ENCODE measurements around the gene MRTFA.
A peak's percentile ranks its signal among the peaks of the same experiment; 100 is the strongest.
"Not testable (repeated sequence)": the region's sequence is repeated elsewhere in the genome, so short reads cannot be mapped to it uniquely, and the experiment has no call there.

Gene MRTFA

DNA sequence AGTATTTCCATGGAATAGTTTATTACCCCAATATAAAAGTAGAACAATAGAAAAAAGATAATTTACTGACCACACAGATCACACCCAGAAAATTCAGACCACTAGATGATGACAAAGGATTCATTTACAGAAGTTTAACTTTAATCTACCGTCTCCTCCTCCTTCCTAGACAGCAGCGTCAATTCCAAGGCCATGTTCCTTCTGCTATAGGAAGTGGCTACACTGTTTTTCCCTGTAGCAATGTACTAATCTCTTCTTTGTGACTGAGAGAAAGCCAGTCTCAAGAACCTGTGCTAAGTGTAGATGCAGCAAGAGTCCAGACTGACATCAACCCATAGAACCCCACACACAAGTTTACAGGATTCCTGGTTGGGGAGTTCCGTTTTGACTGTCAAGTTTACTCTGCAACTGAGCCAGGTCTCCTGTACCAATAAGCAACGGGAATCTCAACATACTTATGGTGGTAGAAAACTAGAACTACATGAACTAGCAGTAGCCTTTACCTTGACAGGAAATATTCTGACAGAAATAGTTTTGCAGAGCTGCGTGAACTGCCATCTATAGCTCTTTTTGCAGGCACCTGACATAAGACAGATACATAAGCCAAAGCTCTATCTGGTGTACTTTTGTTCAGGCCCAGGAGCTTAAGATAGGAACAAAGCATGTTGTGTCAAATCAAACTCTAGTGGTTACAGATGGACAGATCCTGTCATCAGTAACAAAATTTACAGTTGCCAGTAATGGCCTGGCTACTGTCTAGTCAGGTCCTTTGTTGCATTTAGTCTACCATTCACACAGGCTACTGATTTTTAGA, 42.9 kb downstream of the MRTFA start:
- no peak for DNase-seq

DNA sequence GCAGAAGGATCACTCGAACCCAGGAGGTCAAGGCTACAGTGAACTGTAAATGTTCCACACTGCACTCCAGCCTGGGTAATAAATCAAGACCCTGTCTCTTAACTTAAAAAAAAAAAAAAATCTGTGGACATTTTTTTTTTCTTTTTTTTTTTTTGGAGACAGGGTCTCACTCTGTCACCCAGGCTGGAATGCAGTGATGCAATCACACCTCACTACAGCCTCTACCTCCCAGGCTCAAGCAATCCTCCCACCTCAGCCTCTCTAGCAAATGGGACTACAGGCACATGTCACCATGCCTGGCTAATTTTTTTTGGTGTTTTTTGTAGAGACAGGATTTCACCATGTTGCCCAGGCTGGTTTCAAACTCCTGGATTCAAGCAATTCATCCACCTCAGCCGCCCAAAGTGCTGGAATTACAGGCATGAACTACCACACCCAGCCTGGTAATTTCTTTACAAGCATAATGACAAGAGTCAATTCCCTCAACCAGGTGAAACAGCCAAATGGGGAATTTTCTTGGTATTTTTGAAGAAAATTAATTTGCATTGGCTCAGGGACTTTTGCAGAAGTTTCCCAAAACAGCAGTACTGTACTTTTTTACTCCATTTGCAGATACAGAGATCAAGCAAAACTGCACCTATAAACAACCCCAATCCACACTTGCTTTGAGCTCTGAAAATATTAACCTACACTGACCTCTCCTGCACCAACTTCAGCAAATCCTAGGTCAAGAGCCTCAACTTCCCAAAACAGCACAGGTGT, 44.0 kb downstream of the MRTFA start:
- DNase-seq = no peak

DNA sequence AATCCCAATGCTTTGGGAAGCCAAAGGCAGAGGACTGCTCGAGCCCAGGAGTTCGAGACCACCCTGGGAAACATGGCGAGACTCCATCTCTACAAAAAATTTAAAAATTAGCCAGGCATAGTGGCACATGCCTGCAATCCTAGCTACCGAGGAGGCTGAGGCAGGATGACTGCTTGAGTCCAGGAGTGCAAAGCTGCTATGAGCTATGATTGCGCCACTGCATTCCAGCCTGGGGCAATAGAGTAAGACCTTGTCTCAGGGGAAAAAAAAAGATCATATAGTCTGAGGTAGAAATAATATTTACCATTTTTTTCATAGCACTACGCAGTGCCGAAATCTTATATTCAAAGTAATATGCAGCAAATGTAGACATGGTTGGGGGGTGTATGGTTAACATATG, 47.8 kb downstream of the MRTFA start:
- DNase-seq = no peak

DNA sequence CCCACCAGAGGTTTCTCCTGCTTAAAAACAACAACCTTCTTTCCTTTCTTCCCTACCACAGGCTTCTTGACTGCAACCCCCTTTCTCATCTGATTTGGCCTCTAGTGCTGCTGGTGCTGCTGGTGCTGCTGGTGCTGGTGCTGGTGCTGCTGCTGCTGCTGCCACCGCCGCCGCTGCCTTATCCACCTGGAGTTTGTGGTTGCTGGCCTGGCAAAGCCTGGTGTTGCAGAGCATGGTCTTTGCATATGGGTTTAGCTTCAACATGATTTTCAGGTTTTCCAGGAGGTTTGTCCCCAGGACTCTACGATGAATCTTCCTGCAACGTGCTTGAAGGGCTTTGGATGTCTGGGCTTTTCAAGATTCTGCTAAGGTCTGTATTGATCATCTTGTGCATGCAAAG, 49.7 kb downstream of the MRTFA start:
- no peak for DNase-seq

DNA sequence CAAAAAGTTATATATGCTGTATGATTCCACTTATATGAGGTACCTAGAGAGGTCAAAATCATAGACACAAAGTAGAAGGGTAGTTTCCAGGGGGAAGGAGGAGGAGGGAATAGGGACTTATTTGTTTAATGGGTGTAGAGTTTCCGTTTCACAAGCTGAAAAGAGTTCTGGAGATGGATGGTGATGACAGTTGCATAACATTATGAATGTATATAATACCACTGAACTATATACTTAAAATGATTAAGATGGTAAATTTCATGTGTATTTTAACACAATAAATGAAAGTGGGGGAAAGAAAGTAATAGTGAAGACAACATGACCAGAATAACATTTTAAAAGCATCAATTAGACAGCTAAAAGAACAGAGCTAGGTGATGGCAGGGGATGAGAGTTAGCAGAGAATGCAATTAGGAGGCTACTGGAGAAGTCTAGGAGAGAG, 51.2 kb downstream of the MRTFA start:
- no peak for DNase-seq

DNA sequence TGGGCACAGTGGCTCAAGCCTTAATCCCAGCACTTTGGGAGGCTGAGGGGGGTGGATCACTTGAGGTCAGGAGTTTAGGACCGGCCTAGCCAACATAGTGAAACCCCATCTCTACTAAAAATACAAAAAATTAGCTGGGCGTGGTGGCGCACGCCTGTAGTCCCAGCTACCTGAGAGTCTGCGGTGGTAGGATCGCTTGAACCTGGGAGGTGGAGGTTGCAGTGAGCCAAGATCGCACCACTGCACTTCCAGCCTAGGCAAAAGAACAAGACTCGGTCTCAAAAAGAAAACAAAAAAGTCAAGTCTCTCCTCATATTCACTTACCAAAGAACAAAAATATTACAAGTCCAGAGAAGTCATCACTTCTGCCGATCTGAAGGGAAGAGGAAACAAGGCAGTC, 51.8 kb downstream of the MRTFA start:
- not testable (repeated sequence) for DNase-seq

DNA sequence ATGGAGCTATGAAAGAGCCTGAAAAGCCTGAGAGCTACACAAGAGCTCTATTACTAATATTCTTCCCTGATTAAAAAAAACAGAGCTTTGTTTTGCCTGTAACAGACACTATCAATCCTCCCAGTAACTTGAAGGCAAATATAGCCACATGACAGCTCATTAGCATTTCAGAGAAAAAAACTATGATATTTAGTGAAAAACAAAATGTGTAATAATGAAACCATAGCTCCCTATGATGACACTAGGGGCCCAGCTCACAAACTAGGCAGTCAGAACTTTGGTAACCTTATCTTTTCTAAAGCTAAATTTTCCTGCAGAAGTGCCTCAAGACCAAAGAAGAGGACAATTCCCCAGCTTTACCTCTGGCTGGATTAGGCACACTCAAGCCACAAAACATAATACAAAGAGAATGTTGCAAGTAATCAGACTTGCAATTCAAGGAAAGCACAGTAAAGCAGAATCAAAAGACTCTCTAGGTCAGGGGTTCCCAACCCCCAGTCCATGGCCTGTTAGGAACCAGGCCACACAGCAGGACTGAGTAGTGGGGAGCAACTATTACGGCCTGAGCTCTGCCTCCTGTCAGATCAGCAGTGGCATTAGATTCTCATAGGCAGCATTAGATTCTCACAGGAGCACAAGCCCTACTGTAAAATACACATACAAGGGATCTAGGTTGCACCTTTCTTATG, 53.3 kb downstream of the MRTFA start:
- no peak for DNase-seq

DNA sequence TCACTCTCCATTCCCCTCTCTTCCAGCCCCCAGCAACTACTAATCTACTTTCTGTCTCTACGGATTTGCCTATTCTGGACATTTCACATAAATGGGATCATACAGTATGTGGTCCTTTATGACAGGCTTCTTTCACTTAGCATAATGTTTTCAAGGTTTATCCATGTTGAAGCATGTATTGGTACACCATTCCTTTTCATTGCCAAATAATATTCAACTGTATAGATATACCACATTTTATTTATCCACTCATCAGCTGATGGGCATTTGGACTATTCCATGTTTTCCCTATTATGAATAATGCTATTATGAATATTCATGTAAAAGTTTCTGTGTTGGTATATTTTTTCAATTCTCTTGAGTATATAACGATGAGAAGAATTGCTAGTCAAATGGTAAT, 54.5 kb downstream of the MRTFA start:
- no peak for DNase-seq

DNA sequence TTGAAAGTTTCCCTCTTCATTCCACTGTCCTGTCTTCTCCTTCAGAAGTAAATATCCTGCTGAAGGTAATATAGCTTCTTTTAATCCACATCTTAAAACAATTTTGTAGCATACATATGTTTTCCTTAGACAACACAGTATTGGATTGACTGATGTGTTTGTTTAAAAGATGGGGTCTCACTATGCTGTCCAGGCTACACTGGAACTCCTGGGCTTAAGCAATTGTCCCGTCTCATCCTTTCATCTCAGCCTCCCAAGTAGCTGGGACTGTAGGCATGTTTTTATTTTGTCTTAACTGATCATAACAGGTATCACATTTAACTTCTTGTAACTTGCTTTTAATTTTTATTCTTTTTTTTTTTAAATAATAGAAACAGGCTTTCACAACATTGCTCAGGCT, 55.9 kb downstream of the MRTFA start:
- DNase-seq = no peak

DNA sequence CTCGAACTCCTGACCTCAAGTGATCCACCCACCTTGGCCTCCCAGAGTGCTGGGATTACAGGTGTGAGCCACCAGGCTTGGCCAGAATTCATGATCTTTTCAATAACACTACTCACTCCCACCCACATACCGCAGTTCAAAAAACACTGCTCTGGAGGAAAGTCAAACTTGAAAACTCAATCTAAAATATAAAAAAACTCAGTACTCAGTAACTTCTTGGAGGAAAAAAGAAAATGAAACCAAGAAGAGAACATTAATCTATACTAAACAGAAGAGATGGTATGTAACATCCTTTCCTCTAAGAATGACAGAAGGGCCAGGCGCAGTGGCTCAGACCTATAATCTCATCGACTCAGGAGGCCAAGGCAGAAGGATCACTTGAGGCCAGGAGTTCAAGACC, 58.3 kb downstream of the MRTFA start:
- no peak for DNase-seq

DNA sequence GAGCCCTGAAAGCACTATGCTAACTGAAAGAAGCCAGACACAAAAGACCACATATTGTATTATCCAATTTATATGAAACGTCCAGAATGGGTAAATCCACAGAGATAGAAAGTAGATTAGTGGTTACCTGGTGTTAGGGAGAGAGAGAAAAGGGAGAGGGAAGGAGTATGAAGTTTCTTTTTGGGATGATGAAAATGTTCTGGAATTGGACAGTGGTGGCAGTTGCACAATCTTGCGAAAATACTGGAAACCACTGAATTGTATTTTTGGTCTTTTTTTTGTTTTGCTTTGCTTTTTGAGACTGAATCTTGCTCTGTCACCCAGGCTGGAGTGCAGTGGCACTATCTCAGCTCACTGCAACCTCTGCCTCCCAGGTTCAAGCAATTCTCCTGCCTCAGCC, 63.5 kb downstream of the MRTFA start:
- no peak for DNase-seq

DNA sequence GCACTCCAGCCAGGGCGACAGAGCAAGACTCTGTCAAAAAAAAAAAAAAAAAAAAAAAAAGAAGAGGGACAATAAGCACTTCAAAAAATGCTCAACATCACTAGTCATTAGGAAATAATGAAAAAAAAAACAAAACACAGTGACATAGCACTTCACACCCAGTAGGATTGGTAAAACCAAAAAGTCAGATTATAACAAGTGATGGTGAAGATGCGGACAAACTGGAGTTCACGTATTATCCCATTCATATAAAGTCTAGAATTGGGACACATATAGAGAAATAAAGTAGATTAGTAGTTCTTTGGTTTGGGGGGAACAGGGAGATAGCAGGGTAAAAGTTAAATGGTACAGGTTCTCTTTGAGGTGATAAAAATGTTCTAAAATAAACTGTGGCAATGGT, 64.6 kb downstream of the MRTFA start:
- DNase-seq = no peak

DNA sequence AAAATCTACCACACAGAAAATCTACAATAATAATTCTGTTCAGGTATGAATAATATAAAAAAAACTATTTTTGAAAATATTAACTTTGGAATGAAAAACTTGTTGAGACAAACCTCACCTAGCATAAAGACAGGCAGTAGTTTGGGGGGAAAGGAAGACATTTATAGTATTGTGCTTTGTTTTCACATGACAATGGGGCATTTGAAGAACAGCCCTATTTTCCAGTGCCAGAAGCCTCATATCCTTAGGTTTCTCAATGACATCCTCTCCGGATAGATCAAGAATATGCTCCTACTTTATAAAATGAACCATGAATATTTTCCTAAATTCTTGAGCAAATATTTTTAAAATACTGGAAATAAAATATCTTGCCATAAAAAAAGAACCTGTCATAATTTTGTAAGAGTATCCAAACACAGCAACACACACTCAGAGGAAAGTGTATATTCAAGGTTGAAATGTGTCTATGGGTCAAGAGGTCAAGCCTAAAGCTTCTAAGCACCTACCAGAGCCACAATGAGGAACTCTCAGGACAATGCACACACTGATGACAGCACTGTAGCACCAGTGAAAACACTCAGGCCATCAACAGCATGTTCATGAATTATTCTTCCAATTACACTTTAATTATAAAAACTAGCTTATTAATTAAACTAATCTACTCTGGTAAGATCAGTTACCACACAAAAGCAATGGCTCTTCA, 68.7 kb downstream of the MRTFA start:
- DNase-seq = no peak

DNA sequence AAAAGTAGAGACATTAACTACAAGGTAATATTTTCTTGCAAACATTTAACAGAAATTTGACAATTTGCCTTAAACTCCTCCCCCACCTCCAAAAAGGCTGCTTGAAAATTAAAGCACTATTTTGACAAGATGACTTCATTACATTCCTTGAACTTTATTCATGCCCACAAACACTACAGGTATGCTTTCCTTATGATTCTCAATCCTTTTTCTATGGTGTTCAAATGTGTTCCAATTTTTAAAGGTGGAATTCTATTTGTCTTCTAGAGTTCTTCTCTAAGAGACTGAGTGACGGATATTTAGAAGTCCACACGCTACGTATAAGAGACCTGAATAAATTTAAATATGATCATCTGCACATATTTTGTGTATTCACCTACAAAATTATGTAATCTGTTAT, 69.4 kb downstream of the MRTFA start:
- DNase-seq = no peak

DNA sequence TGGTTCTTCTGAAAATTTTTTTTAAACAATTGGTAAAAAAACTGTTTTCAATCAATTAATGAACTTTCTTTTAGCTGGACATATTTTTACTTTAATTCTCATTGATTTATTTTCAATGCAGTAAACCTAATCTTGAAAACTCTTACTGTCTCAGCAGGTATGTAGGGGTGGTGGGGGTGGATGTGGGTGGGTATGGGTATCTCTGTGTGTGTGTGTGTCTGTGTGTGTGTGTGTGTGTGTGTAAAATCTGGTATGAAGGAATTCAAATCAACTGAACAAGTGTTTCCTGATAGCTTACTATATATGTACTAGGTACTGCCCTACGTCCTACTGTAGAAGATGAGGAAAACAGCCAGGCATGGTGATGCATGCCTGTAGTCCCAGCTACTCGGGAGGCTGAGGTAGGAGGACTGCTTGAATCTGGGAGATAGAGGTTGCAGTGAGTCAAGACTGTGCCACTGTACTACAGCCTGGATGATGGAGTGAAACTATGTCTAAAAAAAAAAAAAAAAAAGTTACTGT, 75.5 kb downstream of the MRTFA start:
- no peak for DNase-seq

DNA sequence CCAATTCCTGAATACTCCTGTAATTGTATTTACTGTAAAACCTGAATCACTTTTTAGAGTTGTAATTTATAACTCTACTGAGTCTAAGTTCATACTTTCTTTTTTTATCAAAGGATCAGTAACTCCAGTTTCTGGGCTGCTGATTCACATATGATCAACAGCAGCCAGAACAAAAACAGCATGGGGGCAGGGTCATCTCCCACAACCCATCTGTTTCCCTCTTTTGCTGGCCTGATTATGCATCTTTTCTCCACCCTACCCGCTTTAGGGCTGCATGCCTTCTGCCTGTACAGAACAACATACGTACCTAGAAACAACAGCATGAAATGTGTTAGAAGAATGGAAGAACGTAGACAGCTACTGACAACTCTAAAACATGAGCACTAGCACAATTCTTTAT, 76.0 kb downstream of the MRTFA start:
- peak; percentile 30 for DNase-seq

DNA sequence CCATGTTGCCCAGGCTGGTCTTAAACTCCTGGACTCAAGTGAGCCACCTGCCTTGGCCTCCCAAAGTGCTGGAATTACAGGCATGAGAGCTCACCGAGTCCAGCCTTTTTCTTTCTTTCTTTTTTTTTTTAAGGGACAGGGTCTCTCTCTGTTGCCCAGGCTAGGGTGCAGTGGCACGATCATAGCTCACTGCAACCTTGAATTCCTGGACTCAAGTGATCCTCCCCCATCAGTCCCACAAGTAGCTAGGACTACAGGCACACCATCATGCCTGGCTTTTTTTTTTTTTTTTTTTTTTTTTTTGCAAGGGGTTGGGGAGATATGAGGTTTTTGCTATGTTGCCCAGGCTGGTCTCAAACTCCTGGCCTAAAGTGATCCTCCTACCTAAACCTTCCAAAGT, 78.5 kb downstream of the MRTFA start:
- no peak for DNase-seq

DNA sequence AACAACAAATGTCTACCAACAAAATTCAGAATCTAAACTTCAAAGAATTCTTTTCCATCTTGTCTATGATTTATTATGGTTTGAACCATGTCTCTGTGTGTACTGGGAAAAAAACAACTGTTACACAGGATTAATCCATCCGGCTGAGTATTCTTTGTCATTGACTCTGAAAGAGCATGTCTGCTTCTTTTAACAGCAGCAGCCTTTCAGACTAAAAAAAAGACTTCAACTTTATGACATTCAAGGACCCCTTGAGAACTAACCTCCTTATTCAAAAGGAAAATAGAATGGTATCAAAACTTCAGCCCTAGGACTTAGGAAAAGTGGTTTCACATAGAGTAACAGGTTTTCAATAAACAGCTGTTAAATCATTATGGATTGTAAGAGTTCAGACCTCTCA, 79.9 kb downstream of the MRTFA start:
- DNase-seq = no peak

DNA sequence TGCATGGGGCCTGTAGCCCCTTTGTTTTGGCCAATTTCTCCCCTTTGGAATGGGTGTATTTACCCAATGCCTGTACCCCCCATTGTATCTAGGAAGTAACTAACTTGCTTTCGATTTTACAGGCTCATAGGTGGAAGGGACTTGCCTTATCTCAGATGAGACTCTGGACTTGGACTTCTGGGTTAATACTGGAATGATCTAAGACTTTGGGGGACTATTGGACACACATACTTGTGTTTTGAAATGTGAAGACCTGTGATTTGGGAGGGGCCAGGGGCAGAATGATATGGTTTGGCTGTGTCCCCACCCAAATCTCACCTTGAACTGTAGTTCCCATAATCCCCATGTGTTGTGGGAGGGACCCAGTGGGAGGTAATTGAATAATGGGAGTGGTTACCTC, 82.5 kb downstream of the MRTFA start:
- DNase-seq = not testable (repeated sequence)

DNA sequence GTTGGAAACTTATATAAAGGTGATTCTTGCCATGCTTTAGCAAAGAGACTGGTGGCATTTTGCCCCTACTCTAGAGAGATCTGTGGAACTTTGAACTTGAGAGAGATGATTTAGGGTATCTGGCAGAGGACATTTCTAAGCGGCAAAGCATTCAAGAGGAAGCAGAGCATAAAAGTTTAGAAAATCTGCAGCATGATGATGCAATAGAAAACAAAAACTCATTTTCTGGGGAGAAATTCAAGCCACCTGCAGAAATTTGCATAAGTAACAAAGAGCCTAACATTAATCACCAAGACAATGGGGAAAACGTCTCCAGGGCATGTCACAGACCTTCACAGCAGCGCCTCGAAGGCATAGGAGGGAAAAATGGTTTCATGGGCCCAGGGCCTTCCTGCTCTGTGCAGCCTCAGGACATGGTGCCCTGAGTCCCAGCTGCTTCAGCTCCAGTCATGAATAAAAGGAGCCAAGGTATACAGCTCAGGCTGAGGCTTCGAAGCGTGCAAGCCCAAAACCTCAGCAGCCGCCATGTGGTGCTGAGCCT, 83.4 kb downstream of the MRTFA start:
- no peak for DNase-seq

DNA sequence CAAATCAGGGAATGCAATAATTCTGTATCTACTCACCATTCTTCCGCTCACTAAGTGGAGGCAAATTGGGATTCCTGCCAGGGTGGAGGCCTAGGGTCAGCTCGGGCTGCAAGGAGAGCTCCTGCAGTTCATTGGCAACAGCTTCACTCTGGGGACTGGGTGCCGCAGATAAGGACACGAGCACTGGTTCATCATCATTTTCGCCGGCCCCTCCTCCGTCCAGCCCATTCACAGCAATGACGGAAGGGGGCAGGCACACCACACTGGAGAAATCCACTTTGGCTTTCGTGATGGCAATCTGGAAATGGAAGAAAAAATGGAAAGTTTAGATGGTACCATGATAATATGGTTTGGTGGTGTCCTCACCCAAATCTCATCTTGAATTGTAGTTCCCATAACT, 84.4 kb downstream of the MRTFA start:
- no peak for DNase-seq

DNA sequence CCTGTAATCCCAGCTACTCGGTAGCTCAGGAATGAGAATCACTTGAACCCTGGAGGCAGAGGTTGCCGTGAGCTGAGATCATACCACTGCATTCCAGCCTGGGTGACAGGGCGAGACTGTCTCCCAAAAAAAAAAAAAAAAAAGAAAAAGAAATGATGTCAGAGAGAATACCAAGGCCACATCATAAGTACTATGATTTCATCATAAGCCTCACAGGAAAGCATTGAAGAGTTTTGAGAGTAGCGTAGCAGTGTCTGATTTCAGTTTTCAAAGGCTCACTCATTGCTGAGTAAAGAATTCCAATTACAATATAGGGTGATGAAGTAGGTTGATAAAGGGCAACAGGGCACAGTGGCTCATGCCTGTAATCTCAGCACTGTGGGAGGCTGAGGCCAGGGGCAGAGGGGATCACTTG, 88.8 kb downstream of the MRTFA start:
- no peak for DNase-seq

DNA sequence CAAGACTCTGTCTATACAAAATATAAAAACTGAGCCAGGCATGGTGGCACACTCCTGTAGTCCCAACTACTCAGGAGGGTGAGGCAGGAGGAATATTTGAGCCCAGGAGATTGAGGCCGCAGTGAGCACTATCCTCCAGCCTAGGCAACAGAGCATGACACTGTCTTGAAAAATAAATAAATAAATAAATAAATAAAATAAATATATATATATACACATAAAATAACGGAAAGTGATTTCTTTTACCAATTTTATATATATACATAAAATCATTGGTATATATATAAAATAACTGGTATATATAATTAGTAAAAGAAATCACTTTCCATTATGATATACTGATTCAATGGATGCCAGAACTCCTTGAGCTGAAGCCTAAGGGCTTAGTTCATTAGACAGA, 91.8 kb downstream of the MRTFA start:
- no peak for DNase-seq

All from NCI-H446 treated with DMSO at 0.1 percent for 48 hours (cell line).